ENCODE results near the gene HBEGF. TPM values are rescaled to one million over a fixed set of nuclear protein-coding genes. Genes with fewer than 3 reads are reported as not detected.

Gene HBEGF
- total and polyA plus RNA-seq, 2 experiments from 2014 or later: 2.2 to 2.9 TPM

DNA sequence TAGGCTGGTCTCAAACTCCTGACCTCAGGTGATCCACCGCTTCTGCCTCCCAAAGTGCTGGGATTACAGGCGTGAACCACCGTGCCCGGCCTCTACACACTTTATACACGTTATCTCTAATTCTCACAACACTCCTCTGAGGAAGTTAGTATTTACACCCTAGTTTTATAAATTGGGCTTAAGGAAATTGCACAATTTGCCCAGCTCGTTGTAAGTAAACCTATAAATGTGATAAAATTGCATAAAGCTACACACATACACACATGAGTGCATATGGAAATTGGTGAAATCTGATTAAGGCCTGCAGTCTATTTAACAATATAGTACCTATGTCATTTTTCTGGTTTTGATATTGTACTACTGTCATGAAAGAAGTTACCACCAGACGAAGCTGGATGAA, 9.1 kb upstream of the HBEGF start (continued):
- TF ChIP-seq, protein P1, sequence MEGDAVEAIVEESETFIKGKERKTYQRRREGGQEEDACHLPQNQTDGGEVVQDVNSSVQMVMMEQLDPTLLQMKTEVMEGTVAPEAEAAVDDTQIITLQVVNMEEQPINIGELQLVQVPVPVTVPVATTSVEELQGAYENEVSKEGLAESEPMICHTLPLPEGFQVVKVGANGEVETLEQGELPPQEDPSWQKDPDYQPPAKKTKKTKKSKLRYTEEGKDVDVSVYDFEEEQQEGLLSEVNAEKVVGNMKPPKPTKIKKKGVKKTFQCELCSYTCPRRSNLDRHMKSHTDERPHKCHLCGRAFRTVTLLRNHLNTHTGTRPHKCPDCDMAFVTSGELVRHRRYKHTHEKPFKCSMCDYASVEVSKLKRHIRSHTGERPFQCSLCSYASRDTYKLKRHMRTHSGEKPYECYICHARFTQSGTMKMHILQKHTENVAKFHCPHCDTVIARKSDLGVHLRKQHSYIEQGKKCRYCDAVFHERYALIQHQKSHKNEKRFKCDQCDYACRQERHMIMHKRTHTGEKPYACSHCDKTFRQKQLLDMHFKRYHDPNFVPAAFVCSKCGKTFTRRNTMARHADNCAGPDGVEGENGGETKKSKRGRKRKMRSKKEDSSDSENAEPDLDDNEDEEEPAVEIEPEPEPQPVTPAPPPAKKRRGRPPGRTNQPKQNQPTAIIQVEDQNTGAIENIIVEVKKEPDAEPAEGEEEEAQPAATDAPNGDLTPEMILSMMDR (conservative IDR thresholded peaks at IDR 0.05; ENCODE audit: low read depth in 2 of 2): no peak
- TF ChIP-seq JUNB (IDR thresholded peaks at IDR 0.05; ENCODE audit: unreplicated experiment): no peak
- TF ChIP-seq ZNF331 (CRISPR knock-in tag; IDR thresholded peaks at IDR 0.05; ENCODE audit: low read depth): no peak
- TF ChIP-seq STAT1 (IDR thresholded peaks at IDR 0.05; ENCODE audit: unreplicated experiment): no peak
- TF ChIP-seq EZH2 (IDR thresholded peaks at IDR 0.05; ENCODE audit: low read depth, unreplicated experiment): no peak
- no peak for TF ChIP-seq CREB1 (CRISPR knock-in tag; IDR thresholded peaks at IDR 0.05; ENCODE audit: low read depth)
- TF ChIP-seq, protein P2, sequence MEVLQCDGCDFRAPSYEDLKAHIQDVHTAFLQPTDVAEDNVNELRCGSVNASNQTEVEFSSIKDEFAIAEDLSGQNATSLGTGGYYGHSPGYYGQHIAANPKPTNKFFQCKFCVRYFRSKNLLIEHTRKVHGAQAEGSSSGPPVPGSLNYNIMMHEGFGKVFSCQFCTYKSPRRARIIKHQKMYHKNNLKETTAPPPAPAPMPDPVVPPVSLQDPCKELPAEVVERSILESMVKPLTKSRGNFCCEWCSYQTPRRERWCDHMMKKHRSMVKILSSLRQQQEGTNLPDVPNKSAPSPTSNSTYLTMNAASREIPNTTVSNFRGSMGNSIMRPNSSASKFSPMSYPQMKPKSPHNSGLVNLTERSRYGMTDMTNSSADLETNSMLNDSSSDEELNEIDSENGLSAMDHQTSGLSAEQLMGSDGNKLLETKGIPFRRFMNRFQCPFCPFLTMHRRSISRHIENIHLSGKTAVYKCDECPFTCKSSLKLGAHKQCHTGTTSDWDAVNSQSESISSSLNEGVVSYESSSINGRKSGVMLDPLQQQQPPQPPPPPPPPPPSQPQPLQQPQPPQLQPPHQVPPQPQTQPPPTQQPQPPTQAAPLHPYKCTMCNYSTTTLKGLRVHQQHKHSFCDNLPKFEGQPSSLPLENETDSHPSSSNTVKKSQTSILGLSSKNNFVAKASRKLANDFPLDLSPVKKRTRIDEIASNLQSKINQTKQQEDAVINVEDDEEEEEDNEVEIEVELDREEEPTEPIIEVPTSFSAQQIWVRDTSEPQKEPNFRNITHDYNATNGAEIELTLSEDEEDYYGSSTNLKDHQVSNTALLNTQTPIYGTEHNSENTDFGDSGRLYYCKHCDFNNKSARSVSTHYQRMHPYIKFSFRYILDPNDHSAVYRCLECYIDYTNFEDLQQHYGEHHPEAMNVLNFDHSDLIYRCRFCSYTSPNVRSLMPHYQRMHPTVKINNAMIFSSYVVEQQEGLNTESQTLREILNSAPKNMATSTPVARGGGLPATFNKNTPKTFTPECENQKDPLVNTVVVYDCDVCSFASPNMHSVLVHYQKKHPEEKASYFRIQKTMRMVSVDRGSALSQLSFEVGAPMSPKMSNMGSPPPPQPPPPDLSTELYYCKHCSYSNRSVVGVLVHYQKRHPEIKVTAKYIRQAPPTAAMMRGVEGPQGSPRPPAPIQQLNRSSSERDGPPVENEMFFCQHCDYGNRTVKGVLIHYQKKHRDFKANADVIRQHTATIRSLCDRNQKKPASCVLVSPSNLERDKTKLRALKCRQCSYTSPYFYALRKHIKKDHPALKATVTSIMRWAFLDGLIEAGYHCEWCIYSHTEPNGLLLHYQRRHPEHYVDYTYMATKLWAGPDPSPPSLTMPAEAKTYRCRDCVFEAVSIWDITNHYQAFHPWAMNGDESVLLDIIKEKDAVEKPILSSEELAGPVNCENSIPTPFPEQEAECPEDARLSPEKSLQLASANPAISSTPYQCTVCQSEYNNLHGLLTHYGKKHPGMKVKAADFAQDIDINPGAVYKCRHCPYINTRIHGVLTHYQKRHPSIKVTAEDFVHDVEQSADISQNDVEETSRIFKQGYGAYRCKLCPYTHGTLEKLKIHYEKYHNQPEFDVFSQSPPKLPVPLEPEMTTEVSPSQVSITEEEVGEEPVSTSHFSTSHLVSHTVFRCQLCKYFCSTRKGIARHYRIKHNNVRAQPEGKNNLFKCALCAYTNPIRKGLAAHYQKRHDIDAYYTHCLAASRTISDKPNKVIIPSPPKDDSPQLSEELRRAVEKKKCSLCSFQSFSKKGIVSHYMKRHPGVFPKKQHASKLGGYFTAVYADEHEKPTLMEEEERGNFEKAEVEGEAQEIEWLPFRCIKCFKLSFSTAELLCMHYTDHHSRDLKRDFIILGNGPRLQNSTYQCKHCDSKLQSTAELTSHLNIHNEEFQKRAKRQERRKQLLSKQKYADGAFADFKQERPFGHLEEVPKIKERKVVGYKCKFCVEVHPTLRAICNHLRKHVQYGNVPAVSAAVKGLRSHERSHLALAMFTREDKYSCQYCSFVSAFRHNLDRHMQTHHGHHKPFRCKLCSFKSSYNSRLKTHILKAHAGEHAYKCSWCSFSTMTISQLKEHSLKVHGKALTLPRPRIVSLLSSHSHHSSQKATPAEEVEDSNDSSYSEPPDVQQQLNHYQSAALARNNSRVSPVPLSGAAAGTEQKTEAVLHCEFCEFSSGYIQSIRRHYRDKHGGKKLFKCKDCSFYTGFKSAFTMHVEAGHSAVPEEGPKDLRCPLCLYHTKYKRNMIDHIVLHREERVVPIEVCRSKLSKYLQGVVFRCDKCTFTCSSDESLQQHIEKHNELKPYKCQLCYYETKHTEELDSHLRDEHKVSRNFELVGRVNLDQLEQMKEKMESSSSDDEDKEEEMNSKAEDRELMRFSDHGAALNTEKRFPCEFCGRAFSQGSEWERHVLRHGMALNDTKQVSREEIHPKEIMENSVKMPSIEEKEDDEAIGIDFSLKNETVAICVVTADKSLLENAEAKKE (CRISPR knock-in tag; IDR thresholded peaks at IDR 0.05): no peak

Measured in GM23338 (cell line).